Stimulated activated naive CD8-positive, alpha-beta T cell treated with anti-CD3 and anti-CD28 coated beads, Interleukin-15, amount 100 ng/mL, for 72 hours (primary cell): ENCODE results near the gene SPSB3.
A peak's percentile ranks its signal among the peaks of the same experiment; 100 is the strongest.

Experiments
- ATAC-seq: fragments of 150-1000 bp; cut with Tn5 transposase; 2 replicates; pipeline ENCODE4 v1.10.0; 2021; ENCODE audit warnings: mild to moderate bottlenecking, moderate library complexity
- DNase-seq, 2 donors: peaks; one replicate each; pipeline ENCODE4 v3.0.0; 2021 to 2022
- H3K27ac Mint-ChIP-seq, 2 donors: one replicate each; pipeline ENCODE4 v1.8.0; 2022; ENCODE audit warnings: mild to moderate bottlenecking in 2 of 2, mixed read lengths in 2 of 2, moderate library complexity in 2 of 2
- H3K27me3 Mint-ChIP-seq: one replicate; pipeline ENCODE4 v1.8.0; 2022; ENCODE audit warnings: mixed read lengths
- H3K4me1 Mint-ChIP-seq: one replicate; pipeline ENCODE4 v1.8.0; 2022; ENCODE audit warnings: mild to moderate bottlenecking, mixed read lengths
- H3K4me3 Mint-ChIP-seq, 2 donors: one replicate each; pipeline ENCODE4 v1.8.0; 2022; ENCODE audit warnings: mild to moderate bottlenecking in 2 of 2, mixed read lengths in 2 of 2, moderate library complexity in 1 of 2
- H3K9me3 Mint-ChIP-seq, 2 donors: one replicate each; pipeline ENCODE4 v1.8.0; 2022; ENCODE audit warnings: mixed read lengths in 2 of 2

SPSB3 gene

GRCh38 chr16:1786242-1787055, 4.1 kb upstream of the SPSB3 start:
- Mint-ChIP-seq H3K27me3 (no peaks in the 10 kb centered on the region), H3K9me3 (no peaks in the 10 kb centered on the region), H3K4me1 (peaks cover 34% of the 10 kb centered on the region), H3K4me3 (no peak overlapping the region), H3K27ac (no peak overlapping the region)
- DNase-seq (no peak), ATAC-seq (no peak)

- Mint-ChIP-seq H3K9me3 (no peaks in the 10 kb centered on the region), H3K4me1 (peaks cover 40% of the 10 kb centered on the region), H3K27ac (no peak overlapping the region), H3K27me3 (no peaks in the 10 kb centered on the region), H3K4me3 (no peak overlapping the region)
- DNase-seq: no peak
- ATAC-seq: no peak
Measured at GRCh38 chr16:1785846-1786170, 3.4 kb upstream of the SPSB3 start.

DNA sequence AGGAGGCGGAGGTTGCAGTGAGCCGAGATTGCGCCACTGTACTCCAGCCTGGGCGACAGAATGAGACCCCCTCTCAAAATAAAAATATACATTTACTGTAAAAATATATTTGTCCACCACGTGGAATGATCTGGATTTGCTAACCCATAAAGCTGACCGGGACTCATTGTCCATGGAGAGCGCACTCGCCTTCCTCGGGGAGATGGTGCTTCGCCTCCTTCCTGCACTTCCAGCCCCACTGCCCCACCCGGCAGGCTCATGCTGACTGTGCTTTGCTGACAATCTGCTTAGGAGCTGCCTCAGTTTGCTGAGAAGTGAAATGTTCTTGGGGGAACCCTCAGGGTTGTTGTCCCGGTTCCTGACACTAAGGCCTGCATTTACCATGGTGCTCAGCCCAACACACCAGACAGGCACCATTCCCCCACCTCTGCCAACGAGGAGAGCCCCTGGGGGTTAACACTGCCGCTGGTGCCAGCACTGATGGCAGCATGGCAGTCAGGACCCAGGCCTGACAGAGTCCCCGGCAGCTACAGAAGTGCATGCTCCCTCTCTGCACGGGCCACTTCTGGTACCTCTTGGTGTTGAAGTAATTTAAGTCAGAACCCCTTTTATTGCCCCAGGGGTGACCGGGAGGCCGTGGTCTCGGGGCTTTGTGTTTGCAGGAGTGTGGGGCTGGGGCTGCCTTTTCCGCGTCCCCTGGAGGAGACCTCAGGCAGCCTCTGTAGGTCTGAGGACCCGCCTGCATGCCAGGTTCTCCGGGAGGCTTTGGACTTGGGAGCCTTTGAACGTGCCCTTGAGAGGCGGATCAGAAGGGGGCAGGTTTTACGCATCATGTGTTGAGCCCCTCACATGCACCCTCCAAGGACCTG, 2.8 kb upstream of the SPSB3 start:
- DNase-seq (no peak), ATAC-seq (no peak)
- Mint-ChIP-seq H3K27ac (no peak overlapping the region), H3K4me1 (peaks cover 40% of the 10 kb centered on the region), H3K27me3 (no peaks in the 10 kb centered on the region), H3K4me3 (peak overlapping the region; percentile 45 to 60), H3K9me3 (no peaks in the 10 kb centered on the region)

GRCh38 chr16:1781758-1782407, 488 bp downstream of the SPSB3 start:
- peak; percentile 25 for ATAC-seq
- H3K4me1 Mint-ChIP-seq: peaks cover 34% of the 10 kb centered on the region
- no peaks in the 10 kb centered on the region for H3K9me3 Mint-ChIP-seq

GRCh38 chr16:1781254-1781653, 1.1 kb downstream of the SPSB3 start:
- Mint-ChIP-seq H3K4me3 (peak overlapping the region; percentile 78 to 88), H3K4me1 (peaks cover 34% of the 10 kb centered on the region), H3K27ac (peak overlapping the region; percentile 44 to 63), H3K27me3 (no peaks in the 10 kb centered on the region), H3K9me3 (no peaks in the 10 kb centered on the region)
- DNase-seq (no peak), ATAC-seq (no peak)

More at GRCh38 chr16:1781758-1782407, 488 bp downstream of the SPSB3 start:
- Mint-ChIP-seq H3K27me3 (no peaks in the 10 kb centered on the region), H3K27ac (peak overlapping the region; percentile 44 to 63), H3K4me3 (peak overlapping the region; percentile 88 to 92)
- peak; percentile 41 to 49 for DNase-seq

DNA sequence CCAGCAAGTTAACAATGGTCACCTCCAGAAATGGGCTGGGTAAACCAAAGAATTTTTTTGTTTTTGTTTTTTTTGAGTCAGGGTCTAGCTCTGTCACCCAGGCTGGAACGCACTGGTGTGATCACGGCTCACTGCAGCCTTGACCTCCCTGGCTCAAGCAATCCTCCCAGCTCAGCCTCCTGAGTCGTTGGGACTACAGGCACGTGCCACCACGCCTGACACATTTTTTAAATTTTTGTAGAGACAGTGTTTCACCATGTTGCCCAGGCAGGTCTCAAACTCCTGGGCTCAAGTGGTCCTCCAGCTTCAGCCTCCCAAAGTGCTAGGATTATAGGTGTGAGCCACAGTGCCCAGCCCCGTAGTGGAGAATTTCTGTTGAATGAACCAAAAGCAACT, 1.7 kb downstream of the SPSB3 start:
- ATAC-seq (no peak), DNase-seq (no peak)
- Mint-ChIP-seq H3K9me3 (no peaks in the 10 kb centered on the region), H3K4me1 (peaks cover 32% of the 10 kb centered on the region), H3K27me3 (no peaks in the 10 kb centered on the region), H3K4me3 (peak overlapping the region in 1 of 2 donors; percentile 88), H3K27ac (no peak overlapping the region)

DNA sequence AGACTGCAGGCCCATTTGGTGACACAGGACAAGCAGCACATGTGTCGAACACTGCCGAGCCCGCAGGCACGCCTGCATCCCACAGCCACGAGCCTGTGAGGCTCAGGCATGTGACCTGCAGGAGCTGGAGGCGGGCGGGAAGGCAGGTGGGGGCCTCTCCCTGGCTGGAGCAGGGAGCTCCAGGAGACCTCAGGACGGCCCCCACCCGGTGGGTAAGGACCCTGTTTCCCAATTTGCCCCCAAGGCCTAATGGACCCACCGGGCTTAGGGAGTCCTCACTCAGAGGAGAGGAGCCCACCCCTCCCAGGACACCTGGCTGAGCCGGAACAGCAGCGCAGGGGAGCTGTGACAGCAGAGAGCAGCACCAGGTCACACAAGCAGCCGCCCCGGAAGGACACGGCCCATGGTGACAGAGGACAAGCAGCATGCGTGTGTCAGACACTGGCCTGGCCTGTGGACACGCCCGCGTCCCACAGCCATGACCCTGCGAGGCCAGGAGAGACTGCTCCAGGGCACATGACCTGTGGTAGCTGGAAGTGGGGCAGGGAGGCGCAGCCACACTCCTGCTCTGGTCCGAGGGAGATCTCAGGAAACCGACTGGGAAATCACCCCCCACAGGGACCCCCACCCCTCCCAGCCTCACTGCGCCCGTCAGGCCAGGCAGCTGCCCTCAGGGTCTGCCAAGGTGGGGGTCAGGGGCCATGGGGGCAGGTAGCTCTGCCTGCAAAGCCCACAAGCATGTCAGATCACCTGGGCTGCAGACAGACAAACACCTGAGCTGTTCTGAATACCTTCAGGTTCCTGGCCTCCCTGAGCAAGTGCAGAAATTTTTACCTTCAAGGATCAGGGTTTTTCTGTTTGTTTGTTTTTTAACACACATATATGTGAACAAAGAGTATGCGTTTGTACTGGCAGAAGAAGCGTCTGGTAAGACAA, 2.4 kb downstream of the SPSB3 start:
- ATAC-seq: no peak

GRCh38 chr16:1779234-1779701, 3.1 kb downstream of the SPSB3 start:
- DNase-seq (no peak), ATAC-seq (no peak)
- Mint-ChIP-seq H3K4me1 (peaks cover 29% of the 10 kb centered on the region), H3K4me3 (no peak overlapping the region), H3K27me3 (no peaks in the 10 kb centered on the region), H3K9me3 (no peaks in the 10 kb centered on the region), H3K27ac (no peak overlapping the region)

More for the DNA sequence above, 2.4 kb downstream of the SPSB3 start:
- Mint-ChIP-seq H3K4me1 (peaks cover 28% of the 10 kb centered on the region), H3K27ac (peak overlapping the region in 1 of 2 donors; percentile 27), H3K27me3 (no peaks in the 10 kb centered on the region), H3K9me3 (no peaks in the 10 kb centered on the region), H3K4me3 (peak overlapping the region; percentile 21 to 35)
- DNase-seq: no peak

- ATAC-seq: no peak
- DNase-seq: no peak
- Mint-ChIP-seq H3K9me3 (no peaks in the 10 kb centered on the region), H3K27me3 (no peaks in the 10 kb centered on the region), H3K4me3 (no peak overlapping the region), H3K27ac (no peak overlapping the region), H3K4me1 (peaks cover 27% of the 10 kb centered on the region)
Measured at GRCh38 chr16:1778200-1779179, 3.9 kb downstream of the SPSB3 start.

GRCh38 chr16:1777375-1778199, 4.8 kb downstream of the SPSB3 start:
- H3K4me3 Mint-ChIP-seq: no peak overlapping the region
- H3K9me3 Mint-ChIP-seq: no peaks in the 10 kb centered on the region

GRCh38 chr16:1776991-1777374, 5.4 kb downstream of the SPSB3 start:
- Mint-ChIP-seq H3K4me1 (peaks cover 29% of the 10 kb centered on the region), H3K27ac (no peak overlapping the region), H3K4me3 (no peak overlapping the region), H3K27me3 (no peaks in the 10 kb centered on the region), H3K9me3 (no peaks in the 10 kb centered on the region)
- no peak for DNase-seq
- ATAC-seq: no peak

More at GRCh38 chr16:1777375-1778199, 4.8 kb downstream of the SPSB3 start:
- DNase-seq (no peak), ATAC-seq (no peak)
- Mint-ChIP-seq H3K4me1 (peaks cover 24% of the 10 kb centered on the region), H3K27ac (no peak overlapping the region), H3K27me3 (no peaks in the 10 kb centered on the region)

DNA sequence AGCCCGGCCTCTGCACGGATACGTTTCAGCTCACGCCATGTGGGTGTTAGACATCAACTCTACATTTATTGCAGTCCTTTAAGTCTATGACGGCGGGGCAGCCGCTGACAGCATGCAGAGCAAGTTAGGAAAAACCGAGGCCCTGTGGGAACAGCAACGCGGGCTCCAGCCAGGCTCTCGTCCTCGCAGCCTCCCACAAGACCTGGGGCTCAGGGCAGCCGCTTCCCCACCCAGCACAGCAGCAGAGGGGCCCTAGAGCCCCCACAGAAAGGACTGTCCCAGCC, 5.8 kb downstream of the SPSB3 start:
- H3K9me3 Mint-ChIP-seq: no peaks in the 10 kb centered on the region
- no peak for ATAC-seq
- peaks cover 28% of the 10 kb centered on the region for H3K4me1 Mint-ChIP-seq
- DNase-seq: no peak
- H3K4me3 Mint-ChIP-seq: no peak overlapping the region
- H3K27ac Mint-ChIP-seq: peak overlapping the region in 1 of 2 donors; percentile 48
- no peaks in the 10 kb centered on the region for H3K27me3 Mint-ChIP-seq

DNA sequence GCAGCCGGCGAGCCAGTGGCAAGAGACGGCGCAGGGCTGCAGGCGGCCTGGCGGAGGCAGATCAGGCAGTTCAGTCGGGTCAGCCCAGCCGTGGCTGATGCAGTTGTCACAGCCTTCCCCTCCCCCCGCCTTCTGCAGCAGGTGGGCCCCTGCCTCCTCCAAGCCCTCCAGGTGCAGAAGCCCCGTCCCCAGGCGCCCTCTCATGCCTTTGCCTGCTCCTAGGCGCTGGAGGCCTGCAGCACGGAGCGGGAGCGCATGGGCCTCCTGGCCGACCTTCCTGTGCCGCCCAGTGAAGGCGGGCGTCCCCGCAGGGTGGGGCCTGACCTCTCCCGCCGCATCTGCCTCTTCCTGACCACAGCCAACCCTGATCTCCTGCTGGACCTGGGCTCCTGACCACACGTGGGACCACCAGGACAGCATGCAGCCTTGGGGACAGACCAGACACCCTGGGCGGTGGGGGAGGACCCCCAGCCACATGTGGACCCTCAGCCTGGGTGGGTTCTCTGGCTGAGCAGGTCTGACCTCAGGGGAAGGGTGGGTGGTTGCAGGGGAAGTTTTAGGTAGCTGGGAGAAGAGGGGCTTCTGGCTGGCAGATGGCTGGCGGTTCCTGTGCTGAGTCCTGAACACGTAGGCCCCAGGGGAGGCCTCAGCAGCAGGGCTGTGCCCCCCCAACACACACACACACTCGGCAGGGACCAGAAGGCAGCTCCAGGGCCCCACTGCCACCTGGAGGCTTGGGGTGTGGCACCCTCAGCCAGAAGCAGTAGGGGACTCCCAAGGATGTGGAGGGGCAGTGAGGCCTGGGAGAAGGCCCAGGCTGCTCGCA, 6.3 kb downstream of the SPSB3 start:
- ATAC-seq (no peak), DNase-seq (no peak)
- H3K9me3 Mint-ChIP-seq: no peaks in the 10 kb centered on the region
- H3K27me3 Mint-ChIP-seq: no peaks in the 10 kb centered on the region
- peaks cover 23% of the 10 kb centered on the region for H3K4me1 Mint-ChIP-seq
- no peak overlapping the region for H3K4me3 Mint-ChIP-seq
- H3K27ac Mint-ChIP-seq: peak overlapping the region in 1 of 2 donors; percentile 42
